ENCODE measurements around the gene FBXO27.
"Not testable (repeated sequence)": the region's sequence is repeated elsewhere in the genome, so short reads cannot be mapped to it uniquely, and the experiment has no call there.

FBXO27 gene

GRCh38 chr19:39017026-39017425, 15.3 kb downstream of the FBXO27 start:
- H3K9me3 Mint-ChIP-seq: no peaks in the 10 kb centered on the region
- no peaks in the 10 kb centered on the region for H3K36me3 Mint-ChIP-seq (ENCODE audit: low read depth)
- H3K27ac Mint-ChIP-seq: no peak overlapping the region
- peaks cover 11% of the 10 kb centered on the region for H3K27me3 Mint-ChIP-seq (ENCODE audit: low read depth)
- H3K4me3 Mint-ChIP-seq: no peak overlapping the region
- H3K4me1 Mint-ChIP-seq (ENCODE audit: low read depth): no peaks in the 10 kb centered on the region

- Mint-ChIP-seq H3K36me3 (ENCODE audit: low read depth) (no peaks in the 10 kb centered on the region), H3K4me1 (ENCODE audit: low read depth) (no peaks in the 10 kb centered on the region), H3K27me3 (ENCODE audit: low read depth) (peaks cover 3% of the 10 kb centered on the region), H3K27ac (no peak overlapping the region), H3K9me3 (no peaks in the 10 kb centered on the region), H3K4me3 (no peak overlapping the region)
These were observed 18.3 kb downstream of the FBXO27 start for GRCh38 chr19:39014037-39014436.

DNA sequence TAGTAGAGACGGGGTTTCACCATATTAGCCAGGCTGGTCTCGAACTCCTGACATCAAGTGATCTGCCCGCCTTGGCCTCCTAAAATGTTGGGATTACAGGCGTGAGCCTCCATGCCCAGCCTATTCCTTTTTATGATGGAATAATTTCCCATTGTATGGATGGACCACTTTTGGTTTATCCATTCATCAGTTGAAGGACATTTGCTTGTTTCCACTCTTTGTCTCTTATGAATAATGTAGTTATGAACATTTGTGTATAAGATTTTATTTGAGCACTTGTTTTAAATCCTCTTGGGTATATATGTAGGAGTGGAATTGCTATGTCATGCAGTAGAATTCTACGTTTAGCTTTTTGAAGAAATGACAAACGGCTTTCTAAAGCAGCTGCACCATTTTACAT, 23.3 kb downstream of the FBXO27 start:
- peaks cover 1% of the 10 kb centered on the region for H3K4me1 Mint-ChIP-seq (ENCODE audit: low read depth)
- H3K4me3 Mint-ChIP-seq: no peak overlapping the region
- no peaks in the 10 kb centered on the region for H3K36me3 Mint-ChIP-seq (ENCODE audit: low read depth)
- H3K9me3 Mint-ChIP-seq: no peaks in the 10 kb centered on the region
- H3K27me3 Mint-ChIP-seq (ENCODE audit: low read depth): peaks cover 4% of the 10 kb centered on the region
- no peak overlapping the region for H3K27ac Mint-ChIP-seq

- H3K27me3 Mint-ChIP-seq (ENCODE audit: low read depth): peaks cover 4% of the 10 kb centered on the region
- no peaks in the 10 kb centered on the region for H3K36me3 Mint-ChIP-seq (ENCODE audit: low read depth)
- no peak overlapping the region for H3K27ac Mint-ChIP-seq
- peaks cover 1% of the 10 kb centered on the region for H3K4me1 Mint-ChIP-seq (ENCODE audit: low read depth)
- no peaks in the 10 kb centered on the region for H3K9me3 Mint-ChIP-seq
- no peak overlapping the region for H3K4me3 Mint-ChIP-seq
These were observed 24.2 kb downstream of the FBXO27 start for GRCh38 chr19:39008137-39008536.

DNA sequence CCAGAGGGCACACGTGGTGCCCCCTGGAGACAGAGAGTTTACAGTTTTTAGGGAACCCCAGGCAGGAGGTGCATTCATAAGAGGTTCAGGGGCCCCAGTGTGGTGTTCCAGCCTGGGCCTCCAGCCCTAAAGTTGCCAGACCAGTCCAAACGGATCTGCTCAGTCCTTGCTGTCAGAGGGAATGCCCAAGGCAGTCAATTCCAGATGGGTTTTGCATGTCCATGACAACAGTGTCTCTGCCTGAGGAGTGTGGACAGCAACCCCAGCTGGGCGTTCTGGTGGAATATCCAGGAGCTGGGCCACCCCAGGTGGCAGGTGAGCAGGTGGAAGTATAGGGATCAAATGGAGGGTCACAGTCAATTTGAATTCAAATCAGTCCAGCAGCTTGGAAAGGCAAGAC, 25.3 kb downstream of the FBXO27 start:
- Mint-ChIP-seq H3K36me3 (ENCODE audit: low read depth) (no peaks in the 10 kb centered on the region), H3K4me1 (ENCODE audit: low read depth) (peaks cover 1% of the 10 kb centered on the region), H3K27me3 (ENCODE audit: low read depth) (peaks cover 4% of the 10 kb centered on the region), H3K27ac (no peak overlapping the region), H3K4me3 (no peak overlapping the region), H3K9me3 (no peaks in the 10 kb centered on the region)

DNA sequence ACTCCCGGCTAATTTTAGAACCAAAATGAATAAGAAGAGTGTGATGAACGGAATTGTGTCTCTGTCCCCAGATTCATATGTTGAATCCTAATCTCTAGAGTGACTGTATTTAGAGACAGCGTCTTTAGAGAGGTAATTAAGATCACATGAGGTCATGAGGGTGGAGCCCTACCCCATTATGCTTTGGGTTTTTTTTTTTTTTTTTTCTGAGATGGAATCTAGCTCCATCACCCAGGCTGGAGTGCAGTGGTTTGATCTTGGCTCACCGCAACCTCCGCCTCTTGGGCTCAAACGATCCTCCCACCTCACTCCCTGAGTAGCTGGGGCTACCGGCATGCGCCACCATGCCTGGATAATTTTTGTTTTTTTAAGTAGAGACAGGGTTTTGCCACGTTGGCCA, 27.9 kb downstream of the FBXO27 start:
- H3K36me3 Mint-ChIP-seq (ENCODE audit: low read depth): no peaks in the 10 kb centered on the region
- no peaks in the 10 kb centered on the region for H3K9me3 Mint-ChIP-seq
- peaks cover 4% of the 10 kb centered on the region for H3K27me3 Mint-ChIP-seq (ENCODE audit: low read depth)
- H3K27ac Mint-ChIP-seq: no peak overlapping the region
- no peak overlapping the region for H3K4me3 Mint-ChIP-seq
- peaks cover 1% of the 10 kb centered on the region for H3K4me1 Mint-ChIP-seq (ENCODE audit: low read depth)

DNA sequence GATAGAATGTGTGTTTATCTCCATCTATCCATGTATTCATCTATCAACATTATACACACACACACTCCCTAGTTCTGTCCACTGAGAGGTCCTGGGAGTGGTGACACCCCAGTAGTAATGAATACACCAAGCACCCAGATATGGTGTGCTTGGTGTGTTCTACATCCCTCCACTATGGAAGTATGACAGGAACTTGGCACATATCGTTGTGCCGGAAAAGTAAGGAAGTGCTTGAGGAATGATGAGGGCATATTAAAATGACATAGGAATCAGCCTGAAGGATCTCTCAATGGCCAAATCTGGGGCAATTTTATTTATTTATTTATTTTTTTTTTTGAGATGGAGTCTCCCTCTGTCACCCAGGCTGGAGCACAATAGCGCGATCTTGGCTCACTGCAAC, 28.6 kb downstream of the FBXO27 start:
- H3K9me3 Mint-ChIP-seq: no peaks in the 10 kb centered on the region
- H3K4me3 Mint-ChIP-seq: no peak overlapping the region
- H3K36me3 Mint-ChIP-seq (ENCODE audit: low read depth): no peaks in the 10 kb centered on the region
- no peak overlapping the region for H3K27ac Mint-ChIP-seq
- peaks cover 1% of the 10 kb centered on the region for H3K4me1 Mint-ChIP-seq (ENCODE audit: low read depth)
- H3K27me3 Mint-ChIP-seq (ENCODE audit: low read depth): peaks cover 4% of the 10 kb centered on the region

- Mint-ChIP-seq H3K4me1 (ENCODE audit: low read depth) (peaks cover 1% of the 10 kb centered on the region), H3K9me3 (no peaks in the 10 kb centered on the region), H3K36me3 (ENCODE audit: low read depth) (no peaks in the 10 kb centered on the region), H3K27me3 (ENCODE audit: low read depth) (peaks cover 4% of the 10 kb centered on the region), H3K27ac (no peak overlapping the region), H3K4me3 (no peak overlapping the region)
These were observed 29.2 kb downstream of the FBXO27 start for GRCh38 chr19:39003188-39003587.

GRCh38 chr19:39001041-39001440, 31.3 kb downstream of the FBXO27 start:
- Mint-ChIP-seq H3K9me3 (no peaks in the 10 kb centered on the region), H3K36me3 (ENCODE audit: low read depth) (no peaks in the 10 kb centered on the region), H3K4me3 (no peak overlapping the region), H3K27me3 (ENCODE audit: low read depth) (no peaks in the 10 kb centered on the region), H3K4me1 (ENCODE audit: low read depth) (no peaks in the 10 kb centered on the region), H3K27ac (no peak overlapping the region)

- not testable (repeated sequence) for H3K9me3 Mint-ChIP-seq; H3K36me3 Mint-ChIP-seq (ENCODE audit: low read depth); H3K27me3 Mint-ChIP-seq (ENCODE audit: low read depth); H3K4me1 Mint-ChIP-seq (ENCODE audit: low read depth); H3K4me3 Mint-ChIP-seq; H3K27ac Mint-ChIP-seq
These were observed 34.8 kb downstream of the FBXO27 start for GRCh38 chr19:38997576-38997975.

GRCh38 chr19:38993271-38993670, 39.1 kb downstream of the FBXO27 start:
- peaks cover 5% of the 10 kb centered on the region for H3K27me3 Mint-ChIP-seq (ENCODE audit: low read depth)
- H3K4me1 Mint-ChIP-seq (ENCODE audit: low read depth): no peaks in the 10 kb centered on the region
- no peak overlapping the region for H3K4me3 Mint-ChIP-seq
- no peaks in the 10 kb centered on the region for H3K36me3 Mint-ChIP-seq (ENCODE audit: low read depth)
- H3K27ac Mint-ChIP-seq: no peak overlapping the region
- H3K9me3 Mint-ChIP-seq: no peaks in the 10 kb centered on the region

GRCh38 chr19:38990949-38991697, 41.2 kb downstream of the FBXO27 start:
- Mint-ChIP-seq H3K27ac (no peak overlapping the region), H3K4me3 (no peak overlapping the region), H3K27me3 (ENCODE audit: low read depth) (peaks cover 5% of the 10 kb centered on the region), H3K36me3 (ENCODE audit: low read depth) (no peaks in the 10 kb centered on the region), H3K4me1 (ENCODE audit: low read depth) (no peaks in the 10 kb centered on the region), H3K9me3 (no peaks in the 10 kb centered on the region)

- H3K36me3 Mint-ChIP-seq (ENCODE audit: low read depth); H3K9me3 Mint-ChIP-seq; H3K4me3 Mint-ChIP-seq; H3K4me1 Mint-ChIP-seq (ENCODE audit: low read depth); H3K27ac Mint-ChIP-seq; H3K27me3 Mint-ChIP-seq (ENCODE audit: low read depth): not testable (repeated sequence)
These were observed 42.7 kb downstream of the FBXO27 start for GRCh38 chr19:38989614-38990013.

- Mint-ChIP-seq H3K4me3 (no peak overlapping the region), H3K27me3 (ENCODE audit: low read depth) (peaks cover 5% of the 10 kb centered on the region), H3K27ac (no peak overlapping the region), H3K36me3 (ENCODE audit: low read depth) (no peaks in the 10 kb centered on the region), H3K9me3 (no peaks in the 10 kb centered on the region), H3K4me1 (ENCODE audit: low read depth) (no peaks in the 10 kb centered on the region)
These were observed 43.2 kb downstream of the FBXO27 start for GRCh38 chr19:38989066-38989605.

DNA sequence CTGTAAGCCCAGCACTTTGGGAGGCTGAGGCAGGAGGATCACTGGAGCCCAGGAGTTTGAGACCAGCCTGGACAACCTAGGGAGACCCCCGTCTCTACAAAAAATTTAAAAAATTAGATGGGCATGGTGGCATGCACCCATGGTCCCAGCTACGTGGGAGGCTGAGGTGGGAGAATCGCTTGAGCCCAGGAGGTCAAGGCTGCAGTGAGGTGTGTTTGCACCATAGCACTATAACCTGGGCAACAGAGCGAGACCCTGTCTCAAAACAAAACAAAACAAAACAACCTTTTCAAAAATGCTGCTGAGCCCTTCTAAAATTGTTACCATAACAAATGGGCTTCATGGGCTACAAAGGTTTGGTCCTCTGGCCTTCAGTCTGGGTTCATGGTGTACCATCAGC, 43.7 kb downstream of the FBXO27 start:
- not testable (repeated sequence) for H3K9me3 Mint-ChIP-seq; H3K4me1 Mint-ChIP-seq (ENCODE audit: low read depth); H3K36me3 Mint-ChIP-seq (ENCODE audit: low read depth); H3K27ac Mint-ChIP-seq; H3K27me3 Mint-ChIP-seq (ENCODE audit: low read depth); H3K4me3 Mint-ChIP-seq

- not testable (repeated sequence) for H3K4me1 Mint-ChIP-seq (ENCODE audit: low read depth); H3K36me3 Mint-ChIP-seq (ENCODE audit: low read depth); H3K27me3 Mint-ChIP-seq (ENCODE audit: low read depth)
These were observed 44.6 kb downstream of the FBXO27 start for GRCh38 chr19:38987745-38988144.

More at GRCh38 chr19:38987745-38988144, 44.6 kb downstream of the FBXO27 start:
- H3K27ac Mint-ChIP-seq, H3K9me3 Mint-ChIP-seq, H3K4me3 Mint-ChIP-seq: not testable (repeated sequence)

Data from T-helper 1 cell treated with Interleukin-12 subunit alpha and Interleukin-12 subunit beta and Interleukin-4 antibody, amounts not matched to agents 30 μg/mL and 1 μg/mL, for 36 hours (primary cell).